GM18517 (cell line): ENCODE data around the gene CIB4.

Source experiments
- ATAC-seq: cut with Tn5 transposase; IDR thresholded peaks from one replicate; pipeline ENCODE4 v1.9.1; 2021; ENCODE audit warnings: mild to moderate bottlenecking, moderate library complexity; ENCODE audit not compliant: unreplicated experiment

The CIB4 gene

GRCh38 chr2:26640781-26641564 lies at the start of gene CIB4:
TSS of gene CIB4 (minus strand) at chr2:26641366. CDS start at chr2:26641314, 52 bp downstream.
- no peak for ATAC-seq

GRCh38 chr2:26687801-26688200 lies 46.6 kb upstream of the CIB4 start:
- ATAC-seq, result no peak

- no peak for ATAC-seq
Measured at GRCh38 chr2:26687328-26687727, 46.2 kb upstream of the CIB4 start.

- no peak for ATAC-seq
Measured at GRCh38 chr2:26685989-26686839, 45.0 kb upstream of the CIB4 start.

- ATAC-seq, result no peak
Measured at GRCh38 chr2:26685341-26685740, 44.2 kb upstream of the CIB4 start.

- no peak for ATAC-seq
Measured at GRCh38 chr2:26683583-26683982, 42.4 kb upstream of the CIB4 start.

GRCh38 chr2:26682155-26682554 lies 41.0 kb upstream of the CIB4 start:
- no peak for ATAC-seq

GRCh38 chr2:26681656-26682055 lies 40.5 kb upstream of the CIB4 start:
- ATAC-seq, result no peak

GRCh38 chr2:26679867-26680266 lies 38.7 kb upstream of the CIB4 start:
- no peak for ATAC-seq

GRCh38 chr2:26678035-26678434 lies 36.9 kb upstream of the CIB4 start:
- ATAC-seq, result no peak

GRCh38 chr2:26675651-26676255 lies 34.6 kb upstream of the CIB4 start:
- ATAC-seq, result no peak

- ATAC-seq, result no peak
Measured at GRCh38 chr2:26674771-26675170, 33.6 kb upstream of the CIB4 start.

- no peak for ATAC-seq
Measured at GRCh38 chr2:26674002-26674751, 33.0 kb upstream of the CIB4 start.

GRCh38 chr2:26672818-26673393 lies 31.7 kb upstream of the CIB4 start:
- ATAC-seq, result no peak

- ATAC-seq, result no peak
Measured at GRCh38 chr2:26672112-26672817, 31.1 kb upstream of the CIB4 start.

- no peak for ATAC-seq
Measured at GRCh38 chr2:26671691-26672090, 30.5 kb upstream of the CIB4 start.

GRCh38 chr2:26670931-26671460 lies 29.8 kb upstream of the CIB4 start:
- no peak for ATAC-seq

GRCh38 chr2:26670171-26670570 lies 29.0 kb upstream of the CIB4 start:
- no peak for ATAC-seq

GRCh38 chr2:26668856-26669750 lies 27.9 kb upstream of the CIB4 start:
- ATAC-seq, result no peak
